ENCODE measurements around the gene FGFBP3.

DNA sequence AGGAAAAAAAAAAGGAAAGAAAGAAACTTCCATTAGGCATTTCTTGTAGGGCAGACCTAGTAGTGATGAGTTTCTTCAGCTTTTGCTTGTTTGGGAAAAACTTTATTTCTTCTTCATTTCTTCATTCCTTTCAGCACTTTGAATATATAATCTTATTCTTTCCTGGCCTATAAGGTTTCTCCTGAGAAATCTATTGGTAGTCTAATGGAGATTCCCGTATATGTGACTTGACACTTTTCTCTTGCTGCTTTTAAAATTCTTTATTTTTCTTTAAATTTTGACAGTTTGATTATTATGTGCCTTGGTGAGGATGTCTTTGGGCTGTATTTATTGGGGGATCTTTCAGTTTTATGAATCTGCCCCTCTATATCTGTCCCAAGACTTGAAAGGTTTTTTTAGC is 10.4 kb upstream of the FGFBP3 start:
- TF ChIP-seq, protein P1, sequence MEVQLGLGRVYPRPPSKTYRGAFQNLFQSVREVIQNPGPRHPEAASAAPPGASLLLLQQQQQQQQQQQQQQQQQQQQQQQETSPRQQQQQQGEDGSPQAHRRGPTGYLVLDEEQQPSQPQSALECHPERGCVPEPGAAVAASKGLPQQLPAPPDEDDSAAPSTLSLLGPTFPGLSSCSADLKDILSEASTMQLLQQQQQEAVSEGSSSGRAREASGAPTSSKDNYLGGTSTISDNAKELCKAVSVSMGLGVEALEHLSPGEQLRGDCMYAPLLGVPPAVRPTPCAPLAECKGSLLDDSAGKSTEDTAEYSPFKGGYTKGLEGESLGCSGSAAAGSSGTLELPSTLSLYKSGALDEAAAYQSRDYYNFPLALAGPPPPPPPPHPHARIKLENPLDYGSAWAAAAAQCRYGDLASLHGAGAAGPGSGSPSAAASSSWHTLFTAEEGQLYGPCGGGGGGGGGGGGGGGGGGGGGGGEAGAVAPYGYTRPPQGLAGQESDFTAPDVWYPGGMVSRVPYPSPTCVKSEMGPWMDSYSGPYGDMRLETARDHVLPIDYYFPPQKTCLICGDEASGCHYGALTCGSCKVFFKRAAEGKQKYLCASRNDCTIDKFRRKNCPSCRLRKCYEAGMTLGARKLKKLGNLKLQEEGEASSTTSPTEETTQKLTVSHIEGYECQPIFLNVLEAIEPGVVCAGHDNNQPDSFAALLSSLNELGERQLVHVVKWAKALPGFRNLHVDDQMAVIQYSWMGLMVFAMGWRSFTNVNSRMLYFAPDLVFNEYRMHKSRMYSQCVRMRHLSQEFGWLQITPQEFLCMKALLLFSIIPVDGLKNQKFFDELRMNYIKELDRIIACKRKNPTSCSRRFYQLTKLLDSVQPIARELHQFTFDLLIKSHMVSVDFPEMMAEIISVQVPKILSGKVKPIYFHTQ (CRISPR knock-in tag; IDR thresholded peaks at IDR 0.05), result no peak
- TF ChIP-seq NR1H2 (CRISPR knock-in tag; IDR thresholded peaks at IDR 0.05) (no peak), CREM (CRISPR knock-in tag; IDR thresholded peaks at IDR 0.05) (no peak), FOXP1 (CRISPR knock-in tag; IDR thresholded peaks at IDR 0.05; ENCODE audit: borderline replicate concordance) (no peak), ZNF138 (CRISPR knock-in tag; conservative IDR thresholded peaks at IDR 0.05) (no peak)
- TF ChIP-seq, protein P2, sequence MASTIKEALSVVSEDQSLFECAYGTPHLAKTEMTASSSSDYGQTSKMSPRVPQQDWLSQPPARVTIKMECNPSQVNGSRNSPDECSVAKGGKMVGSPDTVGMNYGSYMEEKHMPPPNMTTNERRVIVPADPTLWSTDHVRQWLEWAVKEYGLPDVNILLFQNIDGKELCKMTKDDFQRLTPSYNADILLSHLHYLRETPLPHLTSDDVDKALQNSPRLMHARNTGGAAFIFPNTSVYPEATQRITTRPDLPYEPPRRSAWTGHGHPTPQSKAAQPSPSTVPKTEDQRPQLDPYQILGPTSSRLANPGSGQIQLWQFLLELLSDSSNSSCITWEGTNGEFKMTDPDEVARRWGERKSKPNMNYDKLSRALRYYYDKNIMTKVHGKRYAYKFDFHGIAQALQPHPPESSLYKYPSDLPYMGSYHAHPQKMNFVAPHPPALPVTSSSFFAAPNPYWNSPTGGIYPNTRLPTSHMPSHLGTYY (CRISPR knock-in tag; IDR thresholded peaks at IDR 0.05), result no peak
- TF ChIP-seq, protein P3, sequence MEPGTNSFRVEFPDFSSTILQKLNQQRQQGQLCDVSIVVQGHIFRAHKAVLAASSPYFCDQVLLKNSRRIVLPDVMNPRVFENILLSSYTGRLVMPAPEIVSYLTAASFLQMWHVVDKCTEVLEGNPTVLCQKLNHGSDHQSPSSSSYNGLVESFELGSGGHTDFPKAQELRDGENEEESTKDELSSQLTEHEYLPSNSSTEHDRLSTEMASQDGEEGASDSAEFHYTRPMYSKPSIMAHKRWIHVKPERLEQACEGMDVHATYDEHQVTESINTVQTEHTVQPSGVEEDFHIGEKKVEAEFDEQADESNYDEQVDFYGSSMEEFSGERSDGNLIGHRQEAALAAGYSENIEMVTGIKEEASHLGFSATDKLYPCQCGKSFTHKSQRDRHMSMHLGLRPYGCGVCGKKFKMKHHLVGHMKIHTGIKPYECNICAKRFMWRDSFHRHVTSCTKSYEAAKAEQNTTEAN (CRISPR knock-in tag; IDR thresholded peaks at IDR 0.05), result no peak
- TF ChIP-seq, protein P4, sequence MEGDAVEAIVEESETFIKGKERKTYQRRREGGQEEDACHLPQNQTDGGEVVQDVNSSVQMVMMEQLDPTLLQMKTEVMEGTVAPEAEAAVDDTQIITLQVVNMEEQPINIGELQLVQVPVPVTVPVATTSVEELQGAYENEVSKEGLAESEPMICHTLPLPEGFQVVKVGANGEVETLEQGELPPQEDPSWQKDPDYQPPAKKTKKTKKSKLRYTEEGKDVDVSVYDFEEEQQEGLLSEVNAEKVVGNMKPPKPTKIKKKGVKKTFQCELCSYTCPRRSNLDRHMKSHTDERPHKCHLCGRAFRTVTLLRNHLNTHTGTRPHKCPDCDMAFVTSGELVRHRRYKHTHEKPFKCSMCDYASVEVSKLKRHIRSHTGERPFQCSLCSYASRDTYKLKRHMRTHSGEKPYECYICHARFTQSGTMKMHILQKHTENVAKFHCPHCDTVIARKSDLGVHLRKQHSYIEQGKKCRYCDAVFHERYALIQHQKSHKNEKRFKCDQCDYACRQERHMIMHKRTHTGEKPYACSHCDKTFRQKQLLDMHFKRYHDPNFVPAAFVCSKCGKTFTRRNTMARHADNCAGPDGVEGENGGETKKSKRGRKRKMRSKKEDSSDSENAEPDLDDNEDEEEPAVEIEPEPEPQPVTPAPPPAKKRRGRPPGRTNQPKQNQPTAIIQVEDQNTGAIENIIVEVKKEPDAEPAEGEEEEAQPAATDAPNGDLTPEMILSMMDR (IDR thresholded peaks at IDR 0.05), result no peak
- TF ChIP-seq, protein P5, sequence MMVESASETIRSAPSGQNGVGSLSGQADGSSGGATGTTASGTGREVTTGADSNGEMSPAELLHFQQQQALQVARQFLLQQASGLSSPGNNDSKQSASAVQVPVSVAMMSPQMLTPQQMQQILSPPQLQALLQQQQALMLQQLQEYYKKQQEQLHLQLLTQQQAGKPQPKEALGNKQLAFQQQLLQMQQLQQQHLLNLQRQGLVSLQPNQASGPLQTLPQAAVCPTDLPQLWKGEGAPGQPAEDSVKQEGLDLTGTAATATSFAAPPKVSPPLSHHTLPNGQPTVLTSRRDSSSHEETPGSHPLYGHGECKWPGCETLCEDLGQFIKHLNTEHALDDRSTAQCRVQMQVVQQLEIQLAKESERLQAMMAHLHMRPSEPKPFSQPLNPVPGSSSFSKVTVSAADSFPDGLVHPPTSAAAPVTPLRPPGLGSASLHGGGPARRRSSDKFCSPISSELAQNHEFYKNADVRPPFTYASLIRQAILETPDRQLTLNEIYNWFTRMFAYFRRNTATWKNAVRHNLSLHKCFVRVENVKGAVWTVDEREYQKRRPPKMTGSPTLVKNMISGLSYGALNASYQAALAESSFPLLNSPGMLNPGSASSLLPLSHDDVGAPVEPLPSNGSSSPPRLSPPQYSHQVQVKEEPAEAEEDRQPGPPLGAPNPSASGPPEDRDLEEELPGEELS (CRISPR knock-in tag; IDR thresholded peaks at IDR 0.05), result no peak
- TF ChIP-seq, protein P6, sequence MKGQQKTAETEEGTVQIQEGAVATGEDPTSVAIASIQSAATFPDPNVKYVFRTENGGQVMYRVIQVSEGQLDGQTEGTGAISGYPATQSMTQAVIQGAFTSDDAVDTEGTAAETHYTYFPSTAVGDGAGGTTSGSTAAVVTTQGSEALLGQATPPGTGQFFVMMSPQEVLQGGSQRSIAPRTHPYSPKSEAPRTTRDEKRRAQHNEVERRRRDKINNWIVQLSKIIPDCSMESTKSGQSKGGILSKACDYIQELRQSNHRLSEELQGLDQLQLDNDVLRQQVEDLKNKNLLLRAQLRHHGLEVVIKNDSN (CRISPR knock-in tag; IDR thresholded peaks at IDR 0.05), result no peak
